Peyer's patch (tissue), 4 donors: ENCODE data around the gene EMC7. TPM values are rescaled to one million over a fixed set of nuclear protein-coding genes. Genes with fewer than 3 reads are reported as not detected.

Experiments
- DNase-seq, 3 donors: peaks; one replicate each; pipeline ENCODE4 v3.0.0-alpha.2; 2017 to 2019
- H3K27ac ChIP-seq, 4 donors: fragments of 200-600 bp; sonication (generic); one replicate each; pipeline ENCODE4 v1.5.1; 2016 to 2019
- H3K27me3 ChIP-seq, 2 donors: fragments of 200-600 bp; sonication (generic); one replicate each; pipeline ENCODE4 v1.5.1; 2019
- H3K36me3 ChIP-seq, 3 donors: fragments of 200-600 bp; sonication (generic); one replicate each; pipeline ENCODE4 v1.5.1; 2016 to 2019
- H3K4me1 ChIP-seq, 4 donors: fragments of 200-600 bp; sonication (generic); one replicate each; pipeline ENCODE4 v1.5.1; 2016 to 2019
- H3K4me3 ChIP-seq, 4 donors: fragments of 200-600 bp; sonication (generic); 1 replicate in 3 of 4; 2 replicates in 1 of 4; pipeline ENCODE4 v1.5.1; 2016 to 2019; ENCODE audit warnings: mild to moderate bottlenecking in 1 of 4
- H3K9me3 ChIP-seq, 4 donors: fragments of 200-600 bp; sonication (generic); one replicate each; pipeline ENCODE4 v1.5.1; 2016 to 2019; ENCODE audit warnings: mild to moderate bottlenecking in 1 of 4
- POLR2A ChIP-seq, 2 donors: fragments of 450-650 bp; IDR thresholded peaks; one replicate each; pipeline ENCODE4 v1.5.1; 2017; ENCODE audit warnings: antibody characterized with exemption in 2 of 2, mild to moderate bottlenecking in 2 of 2, moderate library complexity in 2 of 2
- total RNA-seq, 4 donors: library from RNA; depleted of rRNA; stranded (reverse); fragments of >200 nt; gene quantifications; one replicate each; pipeline ENCODE4 v1.1.0, GENCODE V29; 2016
- TF ChIP-seq, protein P1 (sequence below), 6 experiments: fragments of 450-650 bp in 4 of 6; fragments of 200-600 bp in 2 of 6; sonication (generic) in 1 of 6; IDR thresholded peaks; one replicate each; pipeline ENCODE4 v1.5.1; 2017 to 2019; ENCODE audit warnings: antibody characterized with exemption in 6 of 6, mild to moderate bottlenecking in 3 of 6, moderate library complexity in 1 of 6

EMC7 gene
- 10 to 100 TPM in 3 of 4 donors, not detected in 1; 20.5 to 29.8 (median 29.2) TPM for total RNA-seq

DNA sequence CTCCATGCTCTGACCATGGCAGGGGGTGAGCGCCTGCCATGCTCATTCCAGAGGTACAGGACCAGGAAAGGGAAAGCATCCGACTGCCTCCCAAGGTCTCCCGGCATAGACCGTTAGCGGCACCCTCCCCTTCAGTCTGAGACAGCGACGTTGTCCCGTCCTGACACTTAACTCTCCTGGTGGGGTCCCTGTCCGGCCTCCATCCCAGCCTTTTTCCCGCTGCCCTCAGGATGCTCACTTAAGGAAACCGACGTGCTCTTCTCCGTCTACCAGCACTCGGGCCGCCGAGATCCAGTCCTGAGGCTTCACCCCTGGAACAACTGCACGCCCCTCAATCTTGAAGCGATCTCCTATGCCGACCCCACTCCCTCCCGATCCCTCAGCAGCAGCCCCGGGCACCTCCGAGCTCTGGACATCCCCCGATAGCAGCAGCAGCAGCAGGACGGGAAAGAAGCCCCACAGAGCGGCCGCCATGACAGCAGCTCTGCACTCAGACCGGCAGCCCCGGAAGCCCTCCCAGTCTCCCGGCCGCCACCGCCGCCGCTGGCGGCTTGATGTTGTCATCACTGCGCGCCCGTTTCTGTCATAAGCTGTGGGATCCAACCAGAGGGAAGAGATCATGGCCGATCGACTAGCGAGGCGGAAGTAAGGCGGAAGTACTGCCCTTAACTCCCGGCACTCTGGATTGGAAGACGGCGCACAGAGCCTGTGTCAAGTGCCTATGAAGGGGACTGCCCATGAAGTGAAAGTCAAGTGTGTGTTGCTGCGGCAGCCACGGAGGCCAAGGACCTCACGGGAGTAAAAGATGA, at the start of gene EMC7, which contains the start of gene PGBD4:
EMC7 (minus strand) TSS at position 497 of the 809 bp plus-strand sequence; CDS start at position 474, 23 bp downstream.
PGBD4 (plus strand) TSS at position 718 of the 809 bp plus-strand sequence. CDS start 449 bp downstream, outside the sequence.
- H3K9me3 ChIP-seq, result no peaks in the 10 kb centered on the region

DNA sequence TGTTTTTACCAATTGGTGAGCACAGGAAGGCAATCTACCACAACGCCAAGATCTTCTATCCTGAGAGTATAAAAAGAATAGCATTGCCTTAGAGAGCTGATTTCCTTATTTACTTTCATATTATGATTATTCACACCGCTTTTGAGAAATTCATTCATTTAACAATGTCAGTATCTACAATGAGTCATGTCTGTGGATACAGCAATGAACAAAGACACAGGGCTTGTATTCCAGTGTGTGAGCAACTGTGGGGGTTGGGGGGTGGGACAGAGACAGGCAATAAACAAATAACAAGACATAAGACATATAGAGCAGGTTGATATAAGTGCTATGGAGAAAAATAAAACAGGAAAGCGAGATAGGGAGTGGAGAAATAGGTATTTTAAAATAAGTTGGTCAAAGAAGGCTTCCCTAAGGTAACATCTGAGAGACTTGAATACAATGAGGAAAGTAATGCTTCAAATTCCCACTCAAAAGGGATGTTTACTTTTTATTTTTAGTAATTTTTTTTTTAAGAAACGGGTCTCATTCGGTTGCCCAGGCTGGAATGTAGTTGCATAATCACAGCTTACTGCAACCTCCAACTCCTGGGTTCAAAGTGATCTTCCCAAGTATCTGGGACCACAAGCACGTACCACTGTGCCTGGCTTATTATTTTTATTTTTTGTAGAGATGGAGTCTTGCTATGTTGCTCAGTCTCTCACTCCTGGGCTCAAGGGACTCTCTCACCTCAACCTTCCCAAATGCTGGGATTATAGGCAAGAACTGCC, 45.9 kb upstream of the EMC7 start:
- no peak for TF ChIP-seq POLR2A (IDR thresholded peaks at IDR 0.05)
- TF ChIP-seq, protein P1, sequence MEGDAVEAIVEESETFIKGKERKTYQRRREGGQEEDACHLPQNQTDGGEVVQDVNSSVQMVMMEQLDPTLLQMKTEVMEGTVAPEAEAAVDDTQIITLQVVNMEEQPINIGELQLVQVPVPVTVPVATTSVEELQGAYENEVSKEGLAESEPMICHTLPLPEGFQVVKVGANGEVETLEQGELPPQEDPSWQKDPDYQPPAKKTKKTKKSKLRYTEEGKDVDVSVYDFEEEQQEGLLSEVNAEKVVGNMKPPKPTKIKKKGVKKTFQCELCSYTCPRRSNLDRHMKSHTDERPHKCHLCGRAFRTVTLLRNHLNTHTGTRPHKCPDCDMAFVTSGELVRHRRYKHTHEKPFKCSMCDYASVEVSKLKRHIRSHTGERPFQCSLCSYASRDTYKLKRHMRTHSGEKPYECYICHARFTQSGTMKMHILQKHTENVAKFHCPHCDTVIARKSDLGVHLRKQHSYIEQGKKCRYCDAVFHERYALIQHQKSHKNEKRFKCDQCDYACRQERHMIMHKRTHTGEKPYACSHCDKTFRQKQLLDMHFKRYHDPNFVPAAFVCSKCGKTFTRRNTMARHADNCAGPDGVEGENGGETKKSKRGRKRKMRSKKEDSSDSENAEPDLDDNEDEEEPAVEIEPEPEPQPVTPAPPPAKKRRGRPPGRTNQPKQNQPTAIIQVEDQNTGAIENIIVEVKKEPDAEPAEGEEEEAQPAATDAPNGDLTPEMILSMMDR (IDR thresholded peaks at IDR 0.05), result no peak
- H3K27ac ChIP-seq, result no peak overlapping the region
- DNase-seq, result no peak
- no peaks in the 10 kb centered on the region for H3K4me1 ChIP-seq
- H3K27me3 ChIP-seq, result no peaks in the 10 kb centered on the region
- H3K36me3 ChIP-seq, result peaks cover 0 to 62% (median 0%) of the 10 kb centered on the region in 3 donors
- no peaks in the 10 kb centered on the region for H3K9me3 ChIP-seq
- H3K4me3 ChIP-seq, result no peak overlapping the region

More for the DNA sequence above, at the start of gene EMC7, which contains the start of gene PGBD4:
- peaks cover 0 to 21% (median 2%) of the 10 kb centered on the region in 4 donors for H3K4me1 ChIP-seq
- peak; percentile 97 to 99 (median 99) for DNase-seq
- H3K36me3 ChIP-seq, result no peaks in the 10 kb centered on the region
- H3K27me3 ChIP-seq, result no peaks in the 10 kb centered on the region
- H3K4me3 ChIP-seq, result peak within 1 kb of the TSS; percentile 72 to 92 (median 76)
- TF ChIP-seq, protein P1 (IDR thresholded peaks at IDR 0.05), result peak in 1 of 6 experiments; percentile 17
- peak; percentile 82 to 89 for TF ChIP-seq POLR2A (IDR thresholded peaks at IDR 0.05)
- H3K27ac ChIP-seq, result peak within 1 kb of the TSS; percentile 77 to 80 (median 78)

- Histone ChIP-seq H3K4me1 (no peaks in the 10 kb centered on the region), H3K27ac (no peak overlapping the region), H3K9me3 (no peaks in the 10 kb centered on the region), H3K4me3 (no peak overlapping the region), H3K36me3 (peaks cover 0 to 4% (median 0%) of the 10 kb centered on the region in 3 donors), H3K27me3 (no peaks in the 10 kb centered on the region)
- DNase-seq, result no peak
- TF ChIP-seq POLR2A (IDR thresholded peaks at IDR 0.05), result no peak
- TF ChIP-seq, protein P1 (IDR thresholded peaks at IDR 0.05), result no peak
Observed at GRCh38 chr15:34133511-34133910, 31.8 kb upstream of the EMC7 start.

DNA sequence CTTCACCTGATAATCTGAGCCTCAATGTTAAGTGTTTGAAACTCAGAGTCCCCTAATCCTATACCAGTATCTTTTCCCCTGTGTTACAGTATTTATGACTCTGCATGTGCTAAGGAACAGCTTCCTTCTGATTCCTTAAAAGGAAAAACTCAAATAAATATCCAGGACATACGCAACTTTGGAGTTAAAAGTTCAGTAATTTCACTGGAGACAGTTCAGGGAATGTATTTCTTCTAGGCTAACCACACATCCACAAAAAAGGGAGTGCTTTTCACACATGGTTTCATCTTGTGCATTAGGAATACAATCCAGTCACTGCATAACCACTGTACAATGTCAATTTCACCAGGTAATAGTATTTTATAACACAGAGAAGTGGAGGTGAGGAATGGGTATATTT, 31.2 kb upstream of the EMC7 start:
- H3K9me3 ChIP-seq, result no peaks in the 10 kb centered on the region
- DNase-seq, result no peak
- H3K27me3 ChIP-seq, result no peaks in the 10 kb centered on the region
- no peak for TF ChIP-seq POLR2A (IDR thresholded peaks at IDR 0.05)
- TF ChIP-seq, protein P1 (IDR thresholded peaks at IDR 0.05), result no peak
- H3K4me1 ChIP-seq, result no peaks in the 10 kb centered on the region
- no peak overlapping the region for H3K4me3 ChIP-seq
- no peaks in the 10 kb centered on the region for H3K36me3 ChIP-seq
- no peak overlapping the region for H3K27ac ChIP-seq

- Histone ChIP-seq H3K27me3 (no peaks in the 10 kb centered on the region), H3K27ac (no peak overlapping the region), H3K9me3 (no peaks in the 10 kb centered on the region), H3K4me3 (no peak overlapping the region), H3K36me3 (no peaks in the 10 kb centered on the region), H3K4me1 (no peaks in the 10 kb centered on the region)
- TF ChIP-seq POLR2A (IDR thresholded peaks at IDR 0.05), result no peak
- DNase-seq, result no peak
Observed at GRCh38 chr15:34128898-34129297, 27.2 kb upstream of the EMC7 start.
